ENCODE results near the gene CENPA.
"Not testable (repeated sequence)": the region's sequence is repeated elsewhere in the genome, so short reads cannot be mapped to it uniquely, and the experiment has no call there.

The CENPA gene

GRCh38 chr2:26793518-26793917 is 7.7 kb downstream of the CENPA start:
- H3K36me3 ChIP-seq (ENCODE audit: control insufficient read depth, insufficient read depth, low read length), result peaks cover 85% of the 10 kb centered on the region
- peaks cover 17% of the 10 kb centered on the region for H3K9me3 ChIP-seq (ENCODE audit: control insufficient read depth, low read length)
- 100% methylated on average over 1 to 2 of the region's 3 CpGs for WGBS, 2 experiments (ENCODE audit: insufficient coverage in 2 of 2)
- H3K4me1 ChIP-seq (ENCODE audit: control insufficient read depth, insufficient read depth, low read length, poor library complexity, severe bottlenecking), result no peaks in the 10 kb centered on the region
- no peak overlapping the region for H3K4me3 ChIP-seq (ENCODE audit: extremely low read depth, insufficient read depth, low read length, poor library complexity, severe bottlenecking)
- no peak overlapping the region for H3K27ac ChIP-seq (ENCODE audit: low read depth, low read length, severe bottlenecking)

- not testable (repeated sequence) for H3K9me3 ChIP-seq (ENCODE audit: control insufficient read depth, low read length); H3K27ac ChIP-seq (ENCODE audit: low read depth, low read length, severe bottlenecking); H3K4me1 ChIP-seq (ENCODE audit: control insufficient read depth, insufficient read depth, low read length, poor library complexity, severe bottlenecking); H3K4me3 ChIP-seq (ENCODE audit: extremely low read depth, insufficient read depth, low read length, poor library complexity, severe bottlenecking)
- WGBS, 2 experiments (ENCODE audit: insufficient coverage in 2 of 2), result 98% methylated on average over 8 of the region's 17 CpGs; no CpG with 5 or more reads in 1 of the 2 experiments
- H3K36me3 ChIP-seq (ENCODE audit: control insufficient read depth, insufficient read depth, low read length), result peaks cover 78% of the 10 kb centered on the region
Observed at GRCh38 chr2:26795135-26795534, 9.3 kb downstream of the CENPA start.

- no peak overlapping the region for H3K27ac ChIP-seq (ENCODE audit: low read depth, low read length, severe bottlenecking)
- no peaks in the 10 kb centered on the region for H3K9me3 ChIP-seq (ENCODE audit: control insufficient read depth, low read length)
- H3K4me1 ChIP-seq (ENCODE audit: control insufficient read depth, insufficient read depth, low read length, poor library complexity, severe bottlenecking), result no peaks in the 10 kb centered on the region
- H3K4me3 ChIP-seq (ENCODE audit: extremely low read depth, insufficient read depth, low read length, poor library complexity, severe bottlenecking), result no peak overlapping the region
- 62 to 80% methylated on average over 1 to 3 of the region's 4 CpGs for WGBS, 2 experiments (ENCODE audit: insufficient coverage in 2 of 2)
- H3K36me3 ChIP-seq (ENCODE audit: control insufficient read depth, insufficient read depth, low read length), result peaks cover 42% of the 10 kb centered on the region
Observed at GRCh38 chr2:26801328-26801727, 15.5 kb downstream of the CENPA start.

GRCh38 chr2:26801796-26802195 is 15.9 kb downstream of the CENPA start:
- Histone ChIP-seq H3K36me3 (ENCODE audit: control insufficient read depth, insufficient read depth, low read length) (peaks cover 37% of the 10 kb centered on the region), H3K4me1 (ENCODE audit: control insufficient read depth, insufficient read depth, low read length, poor library complexity, severe bottlenecking) (no peaks in the 10 kb centered on the region), H3K9me3 (ENCODE audit: control insufficient read depth, low read length) (no peaks in the 10 kb centered on the region), H3K27ac (ENCODE audit: low read depth, low read length, severe bottlenecking) (no peak overlapping the region), H3K4me3 (ENCODE audit: extremely low read depth, insufficient read depth, low read length, poor library complexity, severe bottlenecking) (no peak overlapping the region)
- WGBS, 2 experiments (ENCODE audit: insufficient coverage in 2 of 2), result 94 to 97% methylated on average over 6 of the region's 7 CpGs

- peaks cover 15% of the 10 kb centered on the region for H3K36me3 ChIP-seq (ENCODE audit: control insufficient read depth, insufficient read depth, low read length)
- H3K4me1 ChIP-seq (ENCODE audit: control insufficient read depth, insufficient read depth, low read length, poor library complexity, severe bottlenecking), result peaks cover 6% of the 10 kb centered on the region
- WGBS, 2 experiments (ENCODE audit: insufficient coverage in 2 of 2), result 65 to 67% methylated on average over 3 of the region's 5 CpGs
- H3K27ac ChIP-seq (ENCODE audit: low read depth, low read length, severe bottlenecking), result no peak overlapping the region
- no peaks in the 10 kb centered on the region for H3K9me3 ChIP-seq (ENCODE audit: control insufficient read depth, low read length)
- H3K4me3 ChIP-seq (ENCODE audit: extremely low read depth, insufficient read depth, low read length, poor library complexity, severe bottlenecking), result no peak overlapping the region
Observed at GRCh38 chr2:26805241-26805676, 19.4 kb downstream of the CENPA start.

GRCh38 chr2:26807788-26808460 is 22.1 kb downstream of the CENPA start:
- Histone ChIP-seq H3K27ac (ENCODE audit: low read depth, low read length, severe bottlenecking) (no peak overlapping the region), H3K4me3 (ENCODE audit: extremely low read depth, insufficient read depth, low read length, poor library complexity, severe bottlenecking) (no peak overlapping the region), H3K4me1 (ENCODE audit: control insufficient read depth, insufficient read depth, low read length, poor library complexity, severe bottlenecking) (peaks cover 6% of the 10 kb centered on the region), H3K36me3 (ENCODE audit: control insufficient read depth, insufficient read depth, low read length) (no peaks in the 10 kb centered on the region), H3K9me3 (ENCODE audit: control insufficient read depth, low read length) (no peaks in the 10 kb centered on the region)
- 86% methylated on average over 1 of the region's 2 CpGs for WGBS, 2 experiments (ENCODE audit: insufficient coverage in 2 of 2)

GRCh38 chr2:26809211-26809610 is 23.4 kb downstream of the CENPA start:
- H3K27ac ChIP-seq (ENCODE audit: low read depth, low read length, severe bottlenecking), result no peak overlapping the region
- 96 to 100% methylated on average over 1 to 3 of the region's 3 CpGs for WGBS, 2 experiments (ENCODE audit: insufficient coverage in 2 of 2)
- H3K36me3 ChIP-seq (ENCODE audit: control insufficient read depth, insufficient read depth, low read length), result no peaks in the 10 kb centered on the region
- no peaks in the 10 kb centered on the region for H3K9me3 ChIP-seq (ENCODE audit: control insufficient read depth, low read length)
- no peak overlapping the region for H3K4me3 ChIP-seq (ENCODE audit: extremely low read depth, insufficient read depth, low read length, poor library complexity, severe bottlenecking)
- H3K4me1 ChIP-seq (ENCODE audit: control insufficient read depth, insufficient read depth, low read length, poor library complexity, severe bottlenecking), result peaks cover 6% of the 10 kb centered on the region

GRCh38 chr2:26809876-26810577 is 24.2 kb downstream of the CENPA start:
- Histone ChIP-seq H3K4me1 (ENCODE audit: control insufficient read depth, insufficient read depth, low read length, poor library complexity, severe bottlenecking) (peaks cover 6% of the 10 kb centered on the region), H3K27ac (ENCODE audit: low read depth, low read length, severe bottlenecking) (no peak overlapping the region), H3K4me3 (ENCODE audit: extremely low read depth, insufficient read depth, low read length, poor library complexity, severe bottlenecking) (no peak overlapping the region), H3K36me3 (ENCODE audit: control insufficient read depth, insufficient read depth, low read length) (no peaks in the 10 kb centered on the region), H3K9me3 (ENCODE audit: control insufficient read depth, low read length) (no peaks in the 10 kb centered on the region)
- WGBS, 2 experiments (ENCODE audit: insufficient coverage in 2 of 2), result 86 to 87% methylated on average over 5 of the region's 6 CpGs

- Histone ChIP-seq H3K4me3 (ENCODE audit: extremely low read depth, insufficient read depth, low read length, poor library complexity, severe bottlenecking) (no peak overlapping the region), H3K4me1 (ENCODE audit: control insufficient read depth, insufficient read depth, low read length, poor library complexity, severe bottlenecking) (peaks cover 6% of the 10 kb centered on the region), H3K9me3 (ENCODE audit: control insufficient read depth, low read length) (no peaks in the 10 kb centered on the region), H3K36me3 (ENCODE audit: control insufficient read depth, insufficient read depth, low read length) (no peaks in the 10 kb centered on the region), H3K27ac (ENCODE audit: low read depth, low read length, severe bottlenecking) (no peak overlapping the region)
- WGBS, 2 experiments (ENCODE audit: insufficient coverage in 2 of 2), result 80 to 83% methylated on average over 8 of the region's 8 CpGs
Observed at GRCh38 chr2:26811261-26811660, 25.4 kb downstream of the CENPA start.

- whole genome bisulfite sequencing, 2 experiments (ENCODE audit: insufficient coverage in 2 of 2), result 72 to 76% methylated on average over 12 to 14 of the region's 14 CpGs
- Histone ChIP-seq H3K27ac (ENCODE audit: low read depth, low read length, severe bottlenecking) (no peak overlapping the region), H3K9me3 (ENCODE audit: control insufficient read depth, low read length) (no peaks in the 10 kb centered on the region)
Observed at GRCh38 chr2:26811791-26812694, 26.2 kb downstream of the CENPA start.

More at GRCh38 chr2:26811791-26812694, 26.2 kb downstream of the CENPA start:
- no peak overlapping the region for H3K4me3 ChIP-seq (ENCODE audit: extremely low read depth, insufficient read depth, low read length, poor library complexity, severe bottlenecking)
- H3K36me3 ChIP-seq (ENCODE audit: control insufficient read depth, insufficient read depth, low read length), result no peaks in the 10 kb centered on the region
- peaks cover 6% of the 10 kb centered on the region for H3K4me1 ChIP-seq (ENCODE audit: control insufficient read depth, insufficient read depth, low read length, poor library complexity, severe bottlenecking)
